Sigmoid colon (tissue), 7 donors: ENCODE measurements around the gene LIPG. TPM values are rescaled to one million over a fixed set of nuclear protein-coding genes. Genes with fewer than 3 reads are reported as not detected.

Experiments
- DNase-seq: peaks from one replicate; pipeline ENCODE4 v3.0.0-alpha.2; 2019
- H3K27ac ChIP-seq, 4 donors: fragments of 200-600 bp; sonication (generic); one replicate each; pipeline ENCODE4 v1.5.1; 2016 to 2019; ENCODE audit warnings: mild to moderate bottlenecking in 1 of 4
- H3K27me3 ChIP-seq, 3 donors: fragments of 200-600 bp; sonication (generic); one replicate each; pipeline ENCODE4 v1.5.1; 2019; ENCODE audit warnings: mild to moderate bottlenecking in 1 of 3
- H3K36me3 ChIP-seq, 4 donors: fragments of 200-600 bp; sonication (generic); one replicate each; pipeline ENCODE4 v1.5.1; 2016 to 2019
- H3K4me1 ChIP-seq, 4 donors: fragments of 200-600 bp; sonication (generic); one replicate each; pipeline ENCODE4 v1.5.1; 2017 to 2019
- H3K4me3 ChIP-seq, 4 donors: fragments of 200-600 bp; sonication (generic); one replicate each; pipeline ENCODE4 v1.5.1; 2017 to 2019; ENCODE audit warnings: mild to moderate bottlenecking in 2 of 4, moderate library complexity in 1 of 4
- H3K9me3 ChIP-seq, 4 donors: fragments of 200-600 bp in 3 of 4; sonication (generic) in 3 of 4; one replicate each; pipeline versions ENCODE4 v1.5.1 to v1.6.1; 2013 to 2019
- EP300 ChIP-seq, 4 donors: sonication (generic); formaldehyde crosslinking; IDR thresholded peaks; one replicate each; pipeline ENCODE4 v1.6.1; 2017; ENCODE audit warnings: antibody characterized with exemption in 4 of 4
- POLR2A ChIP-seq, 2 donors: fragments of 450-650 bp; IDR thresholded peaks; one replicate each; pipeline ENCODE4 v1.6.1; 2016; ENCODE audit warnings: antibody characterized with exemption in 2 of 2, mild to moderate bottlenecking in 2 of 2, moderate library complexity in 2 of 2
- POLR2AphosphoS5 ChIP-seq, 4 donors: sonication (generic); formaldehyde crosslinking; IDR thresholded peaks; one replicate each; pipeline ENCODE4 v1.6.1; 2017; ENCODE audit warnings: antibody characterized with exemption in 4 of 4
- WGBS, 2 donors: extraction: QIAGEN DNeasy Blood & Tissue Kit; methylation state at CpG; one replicate each; pipeline ENCODE4 v1.1.7; 2013; 5-methylcytosine and 5-hydroxymethylcytosine counted together
- intact Hi-C: fragments of 100-400 bp; cut with DNase I; formaldehyde crosslinking; loops from one replicate; pipeline ENCODE4 v1.15.1; 2023
- polyA plus RNA-seq, 3 donors: library from polyadenylated mRNA; stranded (reverse); fragments of 200-250 nt; gene quantifications; one replicate each; pipeline ENCODE4 v1.2.3, GENCODE V29; 2013
- total RNA-seq, 4 donors: library from RNA; depleted of rRNA; stranded (reverse); fragments of >200 nt; gene quantifications; one replicate each; pipeline ENCODE4 v1.1.0, GENCODE V29; 2016
- TF ChIP-seq, protein P1 (sequence below), 4 experiments: fragments of 450-650 bp in 3 of 4; fragments of 200-600 bp in 1 of 4; IDR thresholded peaks; one replicate each; pipeline ENCODE4 v1.5.1; 2016 to 2019; ENCODE audit warnings: antibody characterized with exemption in 4 of 4, mild to moderate bottlenecking in 3 of 4, moderate library complexity in 2 of 4
- donor health status: healthy with polysubstance abuse.
- donor health status: Bipolar disorder and iron deficiency.
- donor health status: healthy.

The LIPG gene
- total and polyA plus RNA-seq, 7 donors, result under 0.01 to 21.9 (median 2.4) TPM

DNA sequence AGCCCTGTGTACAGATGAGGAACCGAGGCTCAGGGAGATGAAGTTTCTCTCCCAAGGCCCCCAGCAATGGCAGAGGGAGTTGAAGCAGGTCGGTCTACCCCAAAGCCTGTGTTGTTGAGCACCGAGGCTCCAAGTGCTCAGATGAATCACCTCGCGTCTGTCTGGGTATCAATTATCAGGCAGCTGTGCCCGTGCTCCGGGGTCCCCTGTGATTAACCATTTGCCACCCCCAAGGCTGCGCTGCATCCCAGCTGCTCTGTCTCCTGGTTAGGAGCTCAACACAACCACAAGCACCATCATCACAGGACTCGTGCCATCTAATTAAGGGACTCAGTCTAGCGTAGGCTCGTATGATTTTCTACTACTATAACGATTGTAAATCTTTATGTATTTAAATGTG is 27.1 kb downstream of the LIPG start:
- Histone ChIP-seq H3K27ac (no peak overlapping the region), H3K4me1 (no peaks in the 10 kb centered on the region), H3K9me3 (no peaks in the 10 kb centered on the region), H3K27me3 (no peaks in the 10 kb centered on the region), H3K36me3 (no peaks in the 10 kb centered on the region), H3K4me3 (no peak overlapping the region)
- no peak for TF ChIP-seq POLR2AphosphoS5 (IDR thresholded peaks at IDR 0.05)
- no peak for TF ChIP-seq POLR2A (IDR thresholded peaks at IDR 0.05)
- TF ChIP-seq EP300 (IDR thresholded peaks at IDR 0.05), result no peak
- TF ChIP-seq, protein P1, sequence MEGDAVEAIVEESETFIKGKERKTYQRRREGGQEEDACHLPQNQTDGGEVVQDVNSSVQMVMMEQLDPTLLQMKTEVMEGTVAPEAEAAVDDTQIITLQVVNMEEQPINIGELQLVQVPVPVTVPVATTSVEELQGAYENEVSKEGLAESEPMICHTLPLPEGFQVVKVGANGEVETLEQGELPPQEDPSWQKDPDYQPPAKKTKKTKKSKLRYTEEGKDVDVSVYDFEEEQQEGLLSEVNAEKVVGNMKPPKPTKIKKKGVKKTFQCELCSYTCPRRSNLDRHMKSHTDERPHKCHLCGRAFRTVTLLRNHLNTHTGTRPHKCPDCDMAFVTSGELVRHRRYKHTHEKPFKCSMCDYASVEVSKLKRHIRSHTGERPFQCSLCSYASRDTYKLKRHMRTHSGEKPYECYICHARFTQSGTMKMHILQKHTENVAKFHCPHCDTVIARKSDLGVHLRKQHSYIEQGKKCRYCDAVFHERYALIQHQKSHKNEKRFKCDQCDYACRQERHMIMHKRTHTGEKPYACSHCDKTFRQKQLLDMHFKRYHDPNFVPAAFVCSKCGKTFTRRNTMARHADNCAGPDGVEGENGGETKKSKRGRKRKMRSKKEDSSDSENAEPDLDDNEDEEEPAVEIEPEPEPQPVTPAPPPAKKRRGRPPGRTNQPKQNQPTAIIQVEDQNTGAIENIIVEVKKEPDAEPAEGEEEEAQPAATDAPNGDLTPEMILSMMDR (IDR thresholded peaks at IDR 0.05), result no peak
- DNase-seq, result no peak
- intact Hi-C loops, result no loop called here
- WGBS, 2 donors, result 63 to 82% methylated on average over 12 of the region's 12 CpGs

DNA sequence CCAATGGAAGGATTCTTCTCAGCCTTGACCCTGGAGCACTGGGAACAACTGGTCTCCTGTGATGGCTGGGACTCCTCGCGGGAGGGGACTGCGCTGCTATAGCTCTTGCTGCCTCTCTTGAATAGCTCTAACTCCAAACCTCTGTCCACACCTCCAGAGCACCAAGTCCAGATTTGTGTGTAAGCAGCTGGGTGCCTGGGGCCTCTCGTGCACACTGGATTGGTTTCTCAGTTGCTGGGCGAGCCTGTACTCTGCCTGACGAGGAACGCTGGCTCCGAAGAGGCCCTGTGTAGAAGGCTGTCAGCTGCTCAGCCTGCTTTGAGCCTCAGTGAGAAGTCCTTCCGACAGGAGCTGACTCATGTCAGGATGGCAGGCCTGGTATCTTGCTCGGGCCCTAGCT is 28.8 kb downstream of the LIPG start:
- H3K9me3 ChIP-seq, result no peaks in the 10 kb centered on the region
- no peaks in the 10 kb centered on the region for H3K27me3 ChIP-seq
- 23 to 77% methylated on average over 10 of the region's 10 CpGs for WGBS, 2 donors
- H3K4me1 ChIP-seq, result no peaks in the 10 kb centered on the region
- intact Hi-C loops, result no loop called here
- no peak overlapping the region for H3K27ac ChIP-seq
- H3K4me3 ChIP-seq, result no peak overlapping the region
- no peaks in the 10 kb centered on the region for H3K36me3 ChIP-seq
- no peak for DNase-seq
- TF ChIP-seq, protein P1 (IDR thresholded peaks at IDR 0.05), result no peak
- no peak for TF ChIP-seq EP300 (IDR thresholded peaks at IDR 0.05)
- no peak for TF ChIP-seq POLR2A (IDR thresholded peaks at IDR 0.05)
- no peak for TF ChIP-seq POLR2AphosphoS5 (IDR thresholded peaks at IDR 0.05)

DNA sequence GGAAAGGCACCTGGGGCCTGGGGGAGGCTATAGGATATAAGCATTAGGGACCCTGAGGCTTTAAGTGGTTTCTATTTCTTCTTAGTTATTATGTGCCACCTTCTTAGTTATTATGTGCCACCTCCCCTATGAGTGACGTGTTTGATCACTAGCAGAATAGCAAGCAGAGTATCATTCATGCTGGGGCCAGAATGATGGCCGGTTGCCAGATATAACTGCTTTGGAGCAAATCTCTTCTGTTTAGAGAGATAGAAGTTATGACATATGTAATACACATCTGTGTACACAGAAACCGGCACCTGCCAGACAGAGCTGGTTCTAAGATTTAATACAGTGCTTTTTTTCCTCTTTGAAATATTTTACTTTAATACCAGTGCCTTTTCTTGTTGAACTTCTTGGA is 29.4 kb downstream of the LIPG start:
- TF ChIP-seq POLR2AphosphoS5 (IDR thresholded peaks at IDR 0.05), result no peak
- no peak for TF ChIP-seq POLR2A (IDR thresholded peaks at IDR 0.05)
- TF ChIP-seq EP300 (IDR thresholded peaks at IDR 0.05), result no peak
- Histone ChIP-seq H3K4me3 (no peak overlapping the region), H3K9me3 (no peaks in the 10 kb centered on the region), H3K36me3 (no peaks in the 10 kb centered on the region), H3K27me3 (no peaks in the 10 kb centered on the region), H3K4me1 (no peaks in the 10 kb centered on the region), H3K27ac (no peak overlapping the region)
- intact Hi-C loops, result no loop called here
- 15 to 67% methylated on average over 3 of the region's 3 CpGs for WGBS, 2 donors
- no peak for DNase-seq

GRCh38 chr18:49591775-49592174 is 29.9 kb downstream of the LIPG start:
- intact Hi-C loops, result no loop called here
- no peak overlapping the region for H3K27ac ChIP-seq
- H3K4me1 ChIP-seq, result no peaks in the 10 kb centered on the region
- H3K9me3 ChIP-seq, result no peaks in the 10 kb centered on the region
- H3K4me3 ChIP-seq, result no peak overlapping the region
- DNase-seq, result no peak
- TF ChIP-seq POLR2A (IDR thresholded peaks at IDR 0.05) (no peak), POLR2AphosphoS5 (IDR thresholded peaks at IDR 0.05) (no peak), EP300 (IDR thresholded peaks at IDR 0.05) (no peak)
- TF ChIP-seq, protein P1 (IDR thresholded peaks at IDR 0.05), result no peak
- 11 to 45% methylated on average over 4 of the region's 4 CpGs for WGBS, 2 donors
- no peaks in the 10 kb centered on the region for H3K36me3 ChIP-seq
- no peaks in the 10 kb centered on the region for H3K27me3 ChIP-seq

GRCh38 chr18:49596687-49597086 is 34.8 kb downstream of the LIPG start:
- no peak for TF ChIP-seq POLR2AphosphoS5 (IDR thresholded peaks at IDR 0.05)
- TF ChIP-seq, protein P1 (IDR thresholded peaks at IDR 0.05), result no peak
- no peak for TF ChIP-seq POLR2A (IDR thresholded peaks at IDR 0.05)
- no peak for TF ChIP-seq EP300 (IDR thresholded peaks at IDR 0.05)
- Histone ChIP-seq H3K4me1 (no peaks in the 10 kb centered on the region), H3K9me3 (no peaks in the 10 kb centered on the region), H3K36me3 (no peaks in the 10 kb centered on the region), H3K27ac (no peak overlapping the region), H3K27me3 (no peaks in the 10 kb centered on the region), H3K4me3 (no peak overlapping the region)
- intact Hi-C loops, result no loop called here
- DNase-seq, result no peak
- WGBS, 2 donors, result 68 to 77% methylated on average over 3 of the region's 3 CpGs
